Nephron progenitor cell (in vitro differentiated cells): ENCODE data around the gene ELOVL7.

Source experiments
- DNase-seq: peaks from one replicate; pipeline ENCODE4 v3.0.0; 2021
- H3K27ac Mint-ChIP-seq: 2 replicates; pipeline ENCODE4 v1.8.0; 2021; ENCODE audit warnings: mild to moderate bottlenecking, moderate library complexity, mixed read lengths
- H3K27me3 Mint-ChIP-seq: 2 replicates; pipeline ENCODE4 v1.8.0; 2021; ENCODE audit warnings: mild to moderate bottlenecking, low read depth, mixed read lengths; ENCODE audit not compliant: poor library complexity
- H3K36me3 Mint-ChIP-seq: 2 replicates; pipeline ENCODE4 v1.8.0; 2021; ENCODE audit warnings: low read depth, mixed read lengths
- H3K4me1 Mint-ChIP-seq: 2 replicates; pipeline ENCODE4 v1.8.0; 2021; ENCODE audit warnings: mixed read lengths
- H3K4me3 Mint-ChIP-seq: 2 replicates; pipeline ENCODE4 v1.8.0; 2021; ENCODE audit warnings: mild to moderate bottlenecking, moderate library complexity, mixed read lengths
- H3K9me3 Mint-ChIP-seq: 2 replicates; pipeline ENCODE4 v1.8.0; 2021; ENCODE audit warnings: mild to moderate bottlenecking, moderate library complexity, mixed read lengths
- TF ChIP-seq, protein P1 (sequence below): fragments of 200-600 bp; sonication (generic); IDR thresholded peaks from 2 replicates; pipeline ENCODE4 v1.5.0; 2021; ENCODE audit warnings: antibody characterized with exemption

The ELOVL7 gene

DNA sequence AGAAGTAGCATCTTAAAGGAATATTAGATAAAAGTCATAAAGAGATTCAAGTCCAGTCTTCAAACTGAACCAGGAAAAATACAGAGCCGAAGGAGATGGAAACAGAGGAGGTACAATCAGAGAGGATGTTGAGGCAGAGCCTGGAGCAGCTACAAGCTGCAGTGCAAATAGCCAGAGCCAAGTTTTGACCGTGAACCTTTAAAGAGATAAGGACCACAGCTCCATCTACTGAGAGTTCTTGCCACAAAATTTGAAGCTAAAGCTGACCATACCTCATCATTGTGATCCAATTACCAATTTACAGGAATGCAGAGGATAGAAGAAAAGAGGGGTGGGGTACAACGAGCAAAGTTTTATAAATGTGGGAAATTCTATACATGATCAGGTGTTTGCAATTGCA is 133.7 kb downstream of the ELOVL7 start:
- Mint-ChIP-seq H3K27ac (no peak overlapping the region), H3K9me3 (peaks cover 19% of the 10 kb centered on the region), H3K27me3 (peaks cover 6% of the 10 kb centered on the region), H3K36me3 (no peaks in the 10 kb centered on the region), H3K4me1 (no peaks in the 10 kb centered on the region), H3K4me3 (no peak overlapping the region)
- no peak for DNase-seq
- TF ChIP-seq, protein P1, sequence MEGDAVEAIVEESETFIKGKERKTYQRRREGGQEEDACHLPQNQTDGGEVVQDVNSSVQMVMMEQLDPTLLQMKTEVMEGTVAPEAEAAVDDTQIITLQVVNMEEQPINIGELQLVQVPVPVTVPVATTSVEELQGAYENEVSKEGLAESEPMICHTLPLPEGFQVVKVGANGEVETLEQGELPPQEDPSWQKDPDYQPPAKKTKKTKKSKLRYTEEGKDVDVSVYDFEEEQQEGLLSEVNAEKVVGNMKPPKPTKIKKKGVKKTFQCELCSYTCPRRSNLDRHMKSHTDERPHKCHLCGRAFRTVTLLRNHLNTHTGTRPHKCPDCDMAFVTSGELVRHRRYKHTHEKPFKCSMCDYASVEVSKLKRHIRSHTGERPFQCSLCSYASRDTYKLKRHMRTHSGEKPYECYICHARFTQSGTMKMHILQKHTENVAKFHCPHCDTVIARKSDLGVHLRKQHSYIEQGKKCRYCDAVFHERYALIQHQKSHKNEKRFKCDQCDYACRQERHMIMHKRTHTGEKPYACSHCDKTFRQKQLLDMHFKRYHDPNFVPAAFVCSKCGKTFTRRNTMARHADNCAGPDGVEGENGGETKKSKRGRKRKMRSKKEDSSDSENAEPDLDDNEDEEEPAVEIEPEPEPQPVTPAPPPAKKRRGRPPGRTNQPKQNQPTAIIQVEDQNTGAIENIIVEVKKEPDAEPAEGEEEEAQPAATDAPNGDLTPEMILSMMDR, result no peak

DNA sequence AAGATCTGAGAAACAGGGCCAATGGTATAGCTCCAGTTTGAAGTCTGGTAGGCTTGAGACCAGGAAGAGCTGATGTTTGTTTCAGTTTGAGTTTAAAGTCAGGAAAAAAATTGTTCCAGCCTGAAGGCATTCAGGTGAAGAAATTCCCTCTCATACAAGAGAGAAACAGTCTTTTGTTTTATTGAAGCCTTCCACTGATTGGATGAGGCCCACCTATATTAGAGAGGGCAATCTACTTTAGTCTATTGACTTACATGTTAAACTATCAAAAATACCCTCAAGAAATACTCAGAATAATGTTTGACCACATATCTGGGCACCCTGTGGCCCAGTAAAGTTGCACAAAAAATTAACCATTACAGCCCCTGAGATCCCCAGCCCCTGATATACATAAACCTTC is 138.9 kb downstream of the ELOVL7 start:
- H3K27ac Mint-ChIP-seq, result no peak overlapping the region

DNA sequence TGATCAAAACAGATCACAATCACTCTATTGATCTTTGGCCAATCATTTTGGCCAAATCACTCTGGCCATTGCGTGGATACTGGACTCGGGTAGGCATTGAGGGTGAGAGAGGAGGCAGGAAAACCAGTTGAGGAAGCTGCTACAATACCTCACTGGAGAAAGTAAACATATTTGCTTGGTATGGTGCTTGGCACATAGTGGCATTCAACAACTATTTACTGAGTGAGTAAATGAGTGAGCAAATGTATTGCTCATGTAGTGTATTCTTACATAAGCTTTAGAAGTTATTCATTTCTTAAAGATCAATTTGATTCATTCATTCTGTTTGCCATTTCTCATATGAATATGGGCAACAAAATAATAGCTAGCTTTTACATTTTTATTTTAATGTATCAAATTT is 140.1 kb downstream of the ELOVL7 start:
- Mint-ChIP-seq H3K27ac (no peak overlapping the region), H3K4me1 (peaks cover 17% of the 10 kb centered on the region), H3K36me3 (no peaks in the 10 kb centered on the region), H3K4me3 (no peak overlapping the region), H3K27me3 (peaks cover 12% of the 10 kb centered on the region), H3K9me3 (no peaks in the 10 kb centered on the region)
- no peak for DNase-seq
- TF ChIP-seq, protein P1, result no peak

More for the DNA sequence above, 138.9 kb downstream of the ELOVL7 start:
- Mint-ChIP-seq H3K27me3 (peaks cover 12% of the 10 kb centered on the region), H3K36me3 (no peaks in the 10 kb centered on the region), H3K4me1 (peaks cover 14% of the 10 kb centered on the region), H3K4me3 (no peak overlapping the region), H3K9me3 (no peaks in the 10 kb centered on the region)
- TF ChIP-seq, protein P1, result no peak
- no peak for DNase-seq
